Panc1 (cell line): ENCODE data around the gene SCLT1. TPM values are rescaled to one million over a fixed set of nuclear protein-coding genes. Genes with fewer than 3 reads are reported as not detected.

Source experiments
- ATAC-seq: fragments of 200-7000 bp; cut with Tn5 transposase; 2 replicates; pipeline ENCODE4 v1.9.1; 2020; ENCODE audit warnings: mild to moderate bottlenecking, moderate library complexity
- BruUV-seq: library from RNA; stranded (reverse); fragments of 400-500 nt; replicated peaks from 2 replicates; lab custom pipeline; 2021; lab: Mats Ljungman, UMichigan
- CTCF ChIA-PET: fragments of 300-600 bp; sonication (Branson Sonifier 250); formaldehyde crosslinking; loops from one replicate; lab custom pipeline; 2022; ENCODE audit warnings: antibody characterized with exemption; lab: Charles Lee
- POLR2A ChIA-PET: fragments of 300-600 bp; sonication (Branson Sonifier 250); formaldehyde crosslinking; loops from one replicate; lab custom pipeline; 2022; ENCODE audit warnings: antibody characterized with exemption; lab: Charles Lee
- DNase-seq: peaks from one replicate; pipeline ENCODE4 v3.0.0-alpha.2; 2010; ENCODE audit warnings: low read depth, low spot score
- H3K27ac ChIP-seq: 2 replicates; pipeline ENCODE4 v1.5.1; 2011; ENCODE audit warnings: mild to moderate bottlenecking, low read length, inconsistent platforms
- H3K27me3 ChIP-seq: fragments of 200-500 bp; sonication (Bioruptor generic); 2 replicates; pipeline ENCODE4 v1.6.0; 2014; ENCODE audit warnings: low read length, inconsistent platforms; ENCODE audit not compliant: control insufficient read depth, insufficient read depth
- H3K36me3 ChIP-seq: fragments of 200-500 bp; sonication (Bioruptor generic); 2 replicates; pipeline ENCODE4 v1.5.1; 2014; ENCODE audit warnings: inconsistent platforms, mild to moderate bottlenecking, low read length, moderate library complexity; ENCODE audit not compliant: control insufficient read depth, insufficient read depth
- H3K4me1 ChIP-seq: 2 replicates; pipeline ENCODE4 v1.5.1; 2011; ENCODE audit warnings: inconsistent platforms, mild to moderate bottlenecking, low read length, moderate library complexity; ENCODE audit not compliant: control insufficient read depth, insufficient read depth
- H3K4me3 ChIP-seq, 2 experiments: 2 replicates each; pipeline ENCODE4 v1.5.1; 2011 to 2012; ENCODE audit warnings: low read depth in 2 of 2, low read length in 2 of 2, mild to moderate bottlenecking in 2 of 2, inconsistent platforms in 1 of 2, moderate library complexity in 1 of 2
- H3K9me3 ChIP-seq: fragments of 200-500 bp; sonication (Bioruptor generic); 2 replicates; pipeline ENCODE4 v1.5.1; 2014; ENCODE audit warnings: low read depth, mild to moderate bottlenecking, inconsistent platforms, low read length, moderate library complexity; ENCODE audit not compliant: control insufficient read depth, insufficient read depth
- POLR2AphosphoS5 ChIP-seq: IDR thresholded peaks from 2 replicates; pipeline ENCODE4 v1.6.1; 2012; ENCODE audit warnings: mild to moderate bottlenecking, low read depth, low read length, moderate library complexity
- SIN3A ChIP-seq: IDR thresholded peaks from 2 replicates; pipeline ENCODE4 v1.6.1; 2012; ENCODE audit warnings: low read depth, mild to moderate bottlenecking, low read length, moderate library complexity, borderline replicate concordance; ENCODE audit not compliant: insufficient read depth
- TCF7L2 ChIP-seq: IDR thresholded peaks from 2 replicates; pipeline ENCODE4 v1.6.1; 2011; ENCODE audit warnings: mild to moderate bottlenecking, low read depth, low read length, inconsistent platforms
- in situ Hi-C: cut with HindIII; loops from 2 replicates; pipeline ENCODE4 v1.10.0; 2016; ENCODE audit warnings: low sequenced_read_pairs, low pct_unique_long_range_greater_than_20kb
- intact Hi-C: fragments of 100-400 bp; cut with micrococcal nuclease; formaldehyde crosslinking; loops from one replicate; pipeline ENCODE4 v1.10.0; 2022; ENCODE audit not compliant: unreplicated experiment
- total RNA-seq: library from RNA; stranded (reverse); gene quantifications from one replicate; pipeline ENCODE4 v1.2.1, GENCODE V29; 2021; ENCODE audit not compliant: unreplicated experiment
- TF ChIP-seq, protein P1 (sequence below): fragments of 450-650 bp; IDR thresholded peaks from 2 replicates; pipeline ENCODE4 v1.5.1; 2017; ENCODE audit warnings: mild to moderate bottlenecking
- TF ChIP-seq, protein P2 (sequence below), 2 experiments: IDR thresholded peaks; 2 replicates each; pipeline ENCODE4 v1.6.1; 2011 to 2012; ENCODE audit warnings: low read depth in 2 of 2, control low read depth in 1 of 2, low read length in 1 of 2, mild to moderate bottlenecking in 1 of 2, moderate library complexity in 1 of 2; ENCODE audit not compliant: insufficient read depth in 1 of 2

Gene SCLT1
- total RNA-seq, 1 experiment from 2014 or later: 9.7 TPM

DNA sequence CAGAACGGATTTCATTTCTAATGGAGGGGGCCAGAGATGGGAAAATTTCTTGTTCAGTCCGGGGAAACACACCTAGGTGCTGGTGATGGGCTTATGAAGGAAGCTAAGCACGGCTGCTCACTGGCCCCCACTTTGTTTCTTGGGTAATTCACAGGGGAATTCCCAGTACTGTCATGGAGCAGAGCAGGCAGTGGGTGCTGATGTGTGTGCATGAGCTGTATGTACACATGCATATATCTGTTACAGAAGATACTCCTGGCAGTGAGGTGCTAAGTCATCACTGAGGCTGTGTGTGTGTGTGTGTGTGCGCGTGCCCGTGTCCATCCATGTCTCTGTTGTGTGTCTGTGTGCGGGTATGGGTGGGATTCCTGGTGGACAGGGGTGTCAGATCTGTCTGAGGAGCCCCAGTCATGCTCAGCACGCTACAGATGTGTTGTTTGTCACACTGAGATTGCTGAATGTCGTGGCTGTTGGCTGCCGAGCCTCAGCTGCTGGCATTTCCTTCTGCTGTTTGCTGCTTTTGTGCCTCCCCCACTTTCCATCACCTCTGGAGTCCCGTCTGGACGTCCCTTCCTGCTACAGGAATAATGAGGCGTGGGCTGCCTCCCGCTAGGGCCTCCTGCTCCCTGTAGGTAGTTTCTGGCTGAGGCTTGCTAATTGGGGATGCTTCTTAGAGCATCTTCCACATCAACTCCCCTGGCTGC is 230.6 kb downstream of the SCLT1 start:
- in situ Hi-C loops (no loop called here), intact Hi-C loops (no loop called here)
- Histone ChIP-seq H3K27me3 (no peaks in the 10 kb centered on the region), H3K36me3 (no peaks in the 10 kb centered on the region), H3K9me3 (no peaks in the 10 kb centered on the region), H3K4me1 (no peaks in the 10 kb centered on the region), H3K4me3 (no peak overlapping the region), H3K27ac (peak overlapping the region; percentile 49; the same call in 1 of the 2 replicates)
- POLR2A ChIA-PET: no interaction called here
- BruUV-seq: no TSS peak
- TF ChIP-seq TCF7L2 (no peak), SIN3A (no peak), POLR2AphosphoS5 (no peak)
- TF ChIP-seq, protein P1, sequence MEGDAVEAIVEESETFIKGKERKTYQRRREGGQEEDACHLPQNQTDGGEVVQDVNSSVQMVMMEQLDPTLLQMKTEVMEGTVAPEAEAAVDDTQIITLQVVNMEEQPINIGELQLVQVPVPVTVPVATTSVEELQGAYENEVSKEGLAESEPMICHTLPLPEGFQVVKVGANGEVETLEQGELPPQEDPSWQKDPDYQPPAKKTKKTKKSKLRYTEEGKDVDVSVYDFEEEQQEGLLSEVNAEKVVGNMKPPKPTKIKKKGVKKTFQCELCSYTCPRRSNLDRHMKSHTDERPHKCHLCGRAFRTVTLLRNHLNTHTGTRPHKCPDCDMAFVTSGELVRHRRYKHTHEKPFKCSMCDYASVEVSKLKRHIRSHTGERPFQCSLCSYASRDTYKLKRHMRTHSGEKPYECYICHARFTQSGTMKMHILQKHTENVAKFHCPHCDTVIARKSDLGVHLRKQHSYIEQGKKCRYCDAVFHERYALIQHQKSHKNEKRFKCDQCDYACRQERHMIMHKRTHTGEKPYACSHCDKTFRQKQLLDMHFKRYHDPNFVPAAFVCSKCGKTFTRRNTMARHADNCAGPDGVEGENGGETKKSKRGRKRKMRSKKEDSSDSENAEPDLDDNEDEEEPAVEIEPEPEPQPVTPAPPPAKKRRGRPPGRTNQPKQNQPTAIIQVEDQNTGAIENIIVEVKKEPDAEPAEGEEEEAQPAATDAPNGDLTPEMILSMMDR: no peak
- TF ChIP-seq, protein P2, sequence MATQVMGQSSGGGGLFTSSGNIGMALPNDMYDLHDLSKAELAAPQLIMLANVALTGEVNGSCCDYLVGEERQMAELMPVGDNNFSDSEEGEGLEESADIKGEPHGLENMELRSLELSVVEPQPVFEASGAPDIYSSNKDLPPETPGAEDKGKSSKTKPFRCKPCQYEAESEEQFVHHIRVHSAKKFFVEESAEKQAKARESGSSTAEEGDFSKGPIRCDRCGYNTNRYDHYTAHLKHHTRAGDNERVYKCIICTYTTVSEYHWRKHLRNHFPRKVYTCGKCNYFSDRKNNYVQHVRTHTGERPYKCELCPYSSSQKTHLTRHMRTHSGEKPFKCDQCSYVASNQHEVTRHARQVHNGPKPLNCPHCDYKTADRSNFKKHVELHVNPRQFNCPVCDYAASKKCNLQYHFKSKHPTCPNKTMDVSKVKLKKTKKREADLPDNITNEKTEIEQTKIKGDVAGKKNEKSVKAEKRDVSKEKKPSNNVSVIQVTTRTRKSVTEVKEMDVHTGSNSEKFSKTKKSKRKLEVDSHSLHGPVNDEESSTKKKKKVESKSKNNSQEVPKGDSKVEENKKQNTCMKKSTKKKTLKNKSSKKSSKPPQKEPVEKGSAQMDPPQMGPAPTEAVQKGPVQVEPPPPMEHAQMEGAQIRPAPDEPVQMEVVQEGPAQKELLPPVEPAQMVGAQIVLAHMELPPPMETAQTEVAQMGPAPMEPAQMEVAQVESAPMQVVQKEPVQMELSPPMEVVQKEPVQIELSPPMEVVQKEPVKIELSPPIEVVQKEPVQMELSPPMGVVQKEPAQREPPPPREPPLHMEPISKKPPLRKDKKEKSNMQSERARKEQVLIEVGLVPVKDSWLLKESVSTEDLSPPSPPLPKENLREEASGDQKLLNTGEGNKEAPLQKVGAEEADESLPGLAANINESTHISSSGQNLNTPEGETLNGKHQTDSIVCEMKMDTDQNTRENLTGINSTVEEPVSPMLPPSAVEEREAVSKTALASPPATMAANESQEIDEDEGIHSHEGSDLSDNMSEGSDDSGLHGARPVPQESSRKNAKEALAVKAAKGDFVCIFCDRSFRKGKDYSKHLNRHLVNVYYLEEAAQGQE (IDR thresholded peaks at IDR 0.05; ENCODE audit: insufficient read depth in 1 of 2, low read depth in 2 of 2, low read length in 1 of 2): no peak
- CTCF ChIA-PET: interaction anchor here (0.5 to 0.6 kb wide), 2 partner anchors 48 to 463 kb away, joined by 5 to 10 read pairs; no protein-coding TSS in a partner anchor
- ATAC-seq (peak; percentile 63), DNase-seq (no peak)

GRCh38 chr4:128861856-128862518 is 231.4 kb downstream of the SCLT1 start:
- in situ Hi-C loops (no loop called here), intact Hi-C loops (no loop called here)
- CTCF ChIA-PET: interaction anchor here (0.6 kb wide), 1 partner anchor 47 kb away, joined by 10 read pairs; no protein-coding TSS in a partner anchor
- no peaks in the 10 kb centered on the region for H3K36me3 ChIP-seq
- no peak for ATAC-seq
- no TSS peak for BruUV-seq
- POLR2A ChIA-PET: no interaction called here
- H3K9me3 ChIP-seq: no peaks in the 10 kb centered on the region
- no peaks in the 10 kb centered on the region for H3K4me1 ChIP-seq
- DNase-seq: no peak
- no peak overlapping the region for H3K4me3 ChIP-seq
- H3K27me3 ChIP-seq: no peaks in the 10 kb centered on the region
- H3K27ac ChIP-seq: no peak overlapping the region
- no peak for TF ChIP-seq TCF7L2
- no peak for TF ChIP-seq SIN3A
- TF ChIP-seq, protein P2 (IDR thresholded peaks at IDR 0.05; ENCODE audit: insufficient read depth in 1 of 2, low read depth in 2 of 2, low read length in 1 of 2): no peak
- no peak for TF ChIP-seq POLR2AphosphoS5
- TF ChIP-seq, protein P1: no peak
